HL-60 (cell line): ENCODE measurements around the gene YPEL1.

Experiments used
- POLR2AphosphoS5 ChIP-seq: IDR thresholded peaks from 2 replicates; pipeline ENCODE4 v1.6.1; 2012; ENCODE audit warnings: low read depth
- SPI1 ChIP-seq: IDR thresholded peaks from 2 replicates; pipeline ENCODE4 v1.6.1; 2012; ENCODE audit warnings: low read depth, mild to moderate bottlenecking, borderline replicate concordance
- TF ChIP-seq, protein P1 (sequence below): IDR thresholded peaks from one replicate; pipeline ENCODE4 v1.5.1; 2011; ENCODE audit warnings: low read length, control low read depth, inconsistent platforms; ENCODE audit not compliant: insufficient read depth

DNA sequence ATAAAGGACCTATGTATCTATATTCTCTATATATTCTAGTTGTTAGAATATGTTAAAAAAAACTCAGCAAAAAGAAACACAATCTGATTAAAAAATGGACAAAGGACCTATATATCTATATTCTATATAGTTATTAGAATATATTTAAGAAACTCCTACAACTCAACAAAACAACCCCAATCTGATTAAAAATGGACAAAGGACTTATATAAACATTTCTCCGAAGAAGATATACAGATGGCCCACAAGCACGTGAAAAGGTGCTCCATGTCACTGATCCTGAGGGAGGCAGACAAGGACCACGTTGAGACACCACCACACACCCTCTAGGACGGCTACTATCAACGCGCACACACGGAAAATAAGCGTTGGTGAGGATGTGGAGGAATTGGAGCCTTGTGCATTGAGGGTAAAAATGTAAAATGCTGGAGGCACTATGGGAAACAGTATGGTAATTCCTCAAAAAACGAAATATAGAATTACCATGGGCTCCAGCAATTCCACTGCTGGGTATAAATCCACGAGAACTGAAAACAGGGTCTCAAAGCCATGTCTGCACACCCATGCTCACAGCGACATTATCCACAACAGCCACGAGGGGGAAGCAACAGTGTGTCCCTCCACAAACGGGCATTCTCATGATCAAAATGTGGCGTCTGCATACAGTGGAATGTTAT, 22.7 kb downstream of the YPEL1 start:
- TF ChIP-seq, protein P1, sequence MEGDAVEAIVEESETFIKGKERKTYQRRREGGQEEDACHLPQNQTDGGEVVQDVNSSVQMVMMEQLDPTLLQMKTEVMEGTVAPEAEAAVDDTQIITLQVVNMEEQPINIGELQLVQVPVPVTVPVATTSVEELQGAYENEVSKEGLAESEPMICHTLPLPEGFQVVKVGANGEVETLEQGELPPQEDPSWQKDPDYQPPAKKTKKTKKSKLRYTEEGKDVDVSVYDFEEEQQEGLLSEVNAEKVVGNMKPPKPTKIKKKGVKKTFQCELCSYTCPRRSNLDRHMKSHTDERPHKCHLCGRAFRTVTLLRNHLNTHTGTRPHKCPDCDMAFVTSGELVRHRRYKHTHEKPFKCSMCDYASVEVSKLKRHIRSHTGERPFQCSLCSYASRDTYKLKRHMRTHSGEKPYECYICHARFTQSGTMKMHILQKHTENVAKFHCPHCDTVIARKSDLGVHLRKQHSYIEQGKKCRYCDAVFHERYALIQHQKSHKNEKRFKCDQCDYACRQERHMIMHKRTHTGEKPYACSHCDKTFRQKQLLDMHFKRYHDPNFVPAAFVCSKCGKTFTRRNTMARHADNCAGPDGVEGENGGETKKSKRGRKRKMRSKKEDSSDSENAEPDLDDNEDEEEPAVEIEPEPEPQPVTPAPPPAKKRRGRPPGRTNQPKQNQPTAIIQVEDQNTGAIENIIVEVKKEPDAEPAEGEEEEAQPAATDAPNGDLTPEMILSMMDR = peak; percentile 65
- TF ChIP-seq POLR2AphosphoS5 (no peak), SPI1 (no peak)
